Cardiac fibroblast (primary cell): ENCODE measurements around the gene STK32B.

Experiments
- DNase-seq, 2 donors: peaks; one replicate each; pipeline versions ENCODE4 v3.0.0 to v3.0.0-alpha.2; 2010; ENCODE audit warnings: low read depth in 2 of 2
- H3K4me3 ChIP-seq, 2 donors: replicated peaks in 1 of 2; 1 replicate in 1 of 2; 2 replicates in 1 of 2; pipeline ENCODE4 v1.5.1; 2011; ENCODE audit warnings: low read depth in 2 of 2, low read length in 2 of 2, mild to moderate bottlenecking in 2 of 2, moderate library complexity in 1 of 2
- CTCF ChIP-seq: IDR thresholded peaks from one replicate; pipeline ENCODE4 v1.5.1; 2011; ENCODE audit warnings: low read depth, mild to moderate bottlenecking, low read length, inconsistent platforms

The STK32B gene

GRCh38 chr4:5137927-5138326 is 86.6 kb downstream of the STK32B start:
- no peak for DNase-seq
- H3K4me3 ChIP-seq, result no peak overlapping the region
- no peak for TF ChIP-seq CTCF

- no peak for TF ChIP-seq CTCF
- H3K4me3 ChIP-seq, result no peak overlapping the region
- no peak for DNase-seq
Measured at GRCh38 chr4:5138389-5138788, 87.1 kb downstream of the STK32B start.

GRCh38 chr4:5139141-5139540 is 87.9 kb downstream of the STK32B start:
- no peak for TF ChIP-seq CTCF

GRCh38 chr4:5141802-5142201 is 90.5 kb downstream of the STK32B start:
- H3K4me3 ChIP-seq, result no peak overlapping the region
- no peak for TF ChIP-seq CTCF
- DNase-seq, result no peak

More at GRCh38 chr4:5139141-5139540, 87.9 kb downstream of the STK32B start:
- no peak overlapping the region for H3K4me3 ChIP-seq
- no peak for DNase-seq

GRCh38 chr4:5142726-5143125 is 91.4 kb downstream of the STK32B start:
- DNase-seq, result peak; percentile 50 to 64
- no peak overlapping the region for H3K4me3 ChIP-seq
- peak; percentile 30 for TF ChIP-seq CTCF

- no peak for TF ChIP-seq CTCF
- no peak overlapping the region for H3K4me3 ChIP-seq
- DNase-seq, result no peak
Measured at GRCh38 chr4:5143306-5143861, 92.1 kb downstream of the STK32B start.

- peak in 1 of 2 donors; percentile 6 for DNase-seq
- TF ChIP-seq CTCF, result no peak
- no peak overlapping the region for H3K4me3 ChIP-seq
Measured at GRCh38 chr4:5143940-5144339, 92.7 kb downstream of the STK32B start.
